ENCODE results near the gene CRY2. TPM values are rescaled to one million over a fixed set of nuclear protein-coding genes. Genes with fewer than 3 reads are reported as not detected.
"Not testable (repeated sequence)": the region's sequence is repeated elsewhere in the genome, so short reads cannot be mapped to it uniquely, and the experiment has no call there.

The CRY2 gene
- total RNA-seq, 1 donor: 14.7 TPM

DNA sequence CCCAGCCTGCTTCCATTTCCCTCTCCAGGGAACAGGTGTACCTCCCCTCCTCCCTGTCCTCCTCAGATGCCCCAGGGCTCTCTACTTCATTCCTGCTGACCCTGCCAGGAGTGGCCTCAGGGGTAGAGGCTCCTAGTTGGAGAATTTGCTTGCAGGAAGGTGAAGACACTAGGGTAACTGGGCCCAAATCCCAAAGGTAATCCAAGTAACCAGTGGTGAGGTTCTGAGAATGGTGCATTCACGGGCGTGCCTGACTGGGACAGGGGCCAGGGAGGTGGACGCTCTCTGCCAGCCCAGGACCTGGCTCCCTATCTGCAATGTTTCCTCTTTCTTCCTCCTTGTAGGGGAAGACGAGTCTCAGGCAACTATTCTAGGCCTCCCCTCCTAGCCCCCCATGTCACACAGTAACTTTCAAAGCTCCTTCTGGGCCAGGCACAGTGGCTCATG lies 39.5 kb upstream of the CRY2 start:
- DNase-seq (ENCODE audit: low read depth): no peak
- no peak for TF ChIP-seq CTCF (IDR thresholded peaks at IDR 0.05; ENCODE audit: insufficient read depth, low read depth, low read length)
- peak overlapping the region; percentile 68 for H3K4me3 ChIP-seq (ENCODE audit: low read depth, low read length)

- H3K4me3 ChIP-seq (ENCODE audit: low read depth, low read length); DNase-seq (ENCODE audit: low read depth): not testable (repeated sequence)
Measured at GRCh38 chr11:45808427-45808826, 38.8 kb upstream of the CRY2 start.

DNA sequence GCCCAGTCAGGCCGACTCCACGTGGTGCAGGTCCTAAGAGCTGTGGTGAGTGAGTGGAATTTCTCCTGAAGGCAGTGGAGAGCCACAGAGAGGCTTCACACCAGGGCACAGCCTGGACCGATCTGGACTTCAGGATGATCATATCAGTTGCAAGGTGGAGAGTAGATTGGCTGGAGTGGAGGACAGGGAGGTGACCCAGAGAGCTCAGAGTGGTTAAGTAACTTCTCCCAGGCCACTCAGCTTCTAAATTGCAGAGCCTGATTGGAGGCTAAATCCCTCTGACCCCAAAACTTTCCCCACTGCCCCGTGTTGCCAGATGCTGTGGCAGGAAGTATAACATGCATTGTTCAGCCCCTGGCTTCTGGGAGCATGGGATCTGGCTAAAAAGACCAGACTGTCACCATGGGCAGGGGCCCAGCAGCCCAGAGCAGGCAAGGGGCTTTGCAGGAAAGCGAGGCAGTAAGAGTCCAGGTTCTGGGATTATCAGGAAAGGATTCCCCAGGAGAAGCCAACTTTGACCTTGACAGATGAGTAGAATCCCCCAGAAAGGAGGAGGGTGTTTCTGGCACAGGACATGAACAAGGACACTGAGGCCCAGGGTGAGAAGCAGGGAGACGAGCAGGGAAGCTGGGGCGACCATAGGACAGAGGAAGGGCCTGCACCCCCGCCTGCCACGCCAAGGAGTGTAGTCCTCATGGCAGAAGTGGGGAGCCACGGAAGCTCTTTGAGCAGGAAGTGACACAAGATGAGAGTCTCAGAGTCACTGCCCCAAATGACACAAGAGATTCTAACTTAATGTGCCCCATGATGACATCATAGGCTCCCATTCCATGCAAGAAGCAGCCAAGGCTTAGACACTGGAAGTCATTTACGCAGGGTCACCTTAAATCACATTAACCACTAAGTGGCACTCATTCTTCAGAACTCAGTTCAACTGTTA lies 37.5 kb upstream of the CRY2 start:
- TF ChIP-seq CTCF (IDR thresholded peaks at IDR 0.05; ENCODE audit: insufficient read depth, low read depth, low read length): no peak
- no peak overlapping the region for H3K4me3 ChIP-seq (ENCODE audit: low read depth, low read length)
- no peak for DNase-seq (ENCODE audit: low read depth)

GRCh38 chr11:45810431-45811108 lies 36.7 kb upstream of the CRY2 start:
- no peak for TF ChIP-seq CTCF (IDR thresholded peaks at IDR 0.05; ENCODE audit: insufficient read depth, low read depth, low read length)
- no peak overlapping the region for H3K4me3 ChIP-seq (ENCODE audit: low read depth, low read length)
- no peak for DNase-seq (ENCODE audit: low read depth)

- DNase-seq (ENCODE audit: low read depth): no peak
- H3K4me3 ChIP-seq (ENCODE audit: low read depth, low read length): no peak overlapping the region
- no peak for TF ChIP-seq CTCF (IDR thresholded peaks at IDR 0.05; ENCODE audit: insufficient read depth, low read depth, low read length)
Measured at GRCh38 chr11:45811109-45811435, 36.2 kb upstream of the CRY2 start.

DNA sequence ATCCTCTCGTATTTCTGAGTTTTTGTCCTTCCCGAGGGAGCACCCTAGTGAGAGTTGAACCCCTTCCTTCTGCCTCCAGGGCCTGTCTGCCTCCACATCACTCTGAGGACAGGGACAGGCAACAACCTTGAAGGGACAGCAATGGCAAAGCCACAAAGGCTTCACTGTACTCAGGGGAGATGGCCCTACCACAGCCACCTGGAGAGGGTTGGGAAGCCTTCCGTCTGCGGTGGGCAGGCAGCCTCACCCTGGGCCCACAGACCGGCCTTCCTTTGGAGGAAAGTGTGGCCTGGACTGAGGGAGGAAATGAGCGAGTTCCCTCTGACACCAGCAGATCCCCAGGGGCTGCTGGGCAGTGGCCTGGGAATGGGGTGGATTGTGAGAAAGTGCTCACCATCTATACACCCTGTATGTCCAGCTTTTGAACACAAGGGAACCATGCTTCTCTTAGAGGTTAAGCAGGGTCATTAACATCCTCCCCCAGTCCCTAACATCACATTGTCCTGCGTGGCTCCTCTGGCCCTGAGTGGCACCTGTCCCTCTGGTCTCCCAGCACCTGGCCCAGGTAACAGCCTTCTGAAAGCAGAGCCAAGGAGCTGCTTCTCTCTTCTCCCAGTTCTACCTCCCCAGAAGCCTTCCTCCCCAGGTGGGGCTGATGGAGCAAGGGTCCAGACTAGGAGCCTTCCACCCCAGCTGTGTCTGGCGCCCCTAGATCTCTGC lies 35.5 kb upstream of the CRY2 start:
- TF ChIP-seq CTCF (IDR thresholded peaks at IDR 0.05; ENCODE audit: insufficient read depth, low read depth, low read length): no peak
- no peak overlapping the region for H3K4me3 ChIP-seq (ENCODE audit: low read depth, low read length)
- no peak for DNase-seq (ENCODE audit: low read depth)
